Esophagus muscularis mucosa (tissue), 4 donors: ENCODE results near the gene SLC22A25.

Experiments
- EP300 ChIP-seq: sonication (generic); formaldehyde crosslinking; IDR thresholded peaks from one replicate; pipeline ENCODE4 v1.6.1; 2017; ENCODE audit warnings: antibody characterized with exemption
- POLR2A ChIP-seq: fragments of 450-650 bp; IDR thresholded peaks from one replicate; pipeline ENCODE4 v1.6.1; 2017; ENCODE audit warnings: antibody characterized with exemption, moderate library complexity, mild to moderate bottlenecking, low read depth
- POLR2AphosphoS5 ChIP-seq, 2 donors: sonication (generic); formaldehyde crosslinking; IDR thresholded peaks; one replicate each; pipeline ENCODE4 v1.6.1; 2017; ENCODE audit warnings: antibody characterized with exemption in 2 of 2
- TF ChIP-seq, protein P1 (sequence below), 3 experiments: fragments of 200-600 bp in 2 of 3; fragments of 450-650 bp in 1 of 3; sonication (generic) in 2 of 3; IDR thresholded peaks; one replicate each; pipeline ENCODE4 v1.5.1; 2017 to 2019; ENCODE audit warnings: antibody characterized with exemption in 3 of 3, mild to moderate bottlenecking in 2 of 3, moderate library complexity in 1 of 3

- TF ChIP-seq, protein P1, sequence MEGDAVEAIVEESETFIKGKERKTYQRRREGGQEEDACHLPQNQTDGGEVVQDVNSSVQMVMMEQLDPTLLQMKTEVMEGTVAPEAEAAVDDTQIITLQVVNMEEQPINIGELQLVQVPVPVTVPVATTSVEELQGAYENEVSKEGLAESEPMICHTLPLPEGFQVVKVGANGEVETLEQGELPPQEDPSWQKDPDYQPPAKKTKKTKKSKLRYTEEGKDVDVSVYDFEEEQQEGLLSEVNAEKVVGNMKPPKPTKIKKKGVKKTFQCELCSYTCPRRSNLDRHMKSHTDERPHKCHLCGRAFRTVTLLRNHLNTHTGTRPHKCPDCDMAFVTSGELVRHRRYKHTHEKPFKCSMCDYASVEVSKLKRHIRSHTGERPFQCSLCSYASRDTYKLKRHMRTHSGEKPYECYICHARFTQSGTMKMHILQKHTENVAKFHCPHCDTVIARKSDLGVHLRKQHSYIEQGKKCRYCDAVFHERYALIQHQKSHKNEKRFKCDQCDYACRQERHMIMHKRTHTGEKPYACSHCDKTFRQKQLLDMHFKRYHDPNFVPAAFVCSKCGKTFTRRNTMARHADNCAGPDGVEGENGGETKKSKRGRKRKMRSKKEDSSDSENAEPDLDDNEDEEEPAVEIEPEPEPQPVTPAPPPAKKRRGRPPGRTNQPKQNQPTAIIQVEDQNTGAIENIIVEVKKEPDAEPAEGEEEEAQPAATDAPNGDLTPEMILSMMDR (IDR thresholded peaks at IDR 0.05): no peak
- TF ChIP-seq POLR2AphosphoS5 (IDR thresholded peaks at IDR 0.05) (no peak), POLR2A (no peak), EP300 (no peak)
Measured at GRCh38 chr11:63239254-63239653, 4.1 kb downstream of the SLC22A25 start.
